HG02642 (cell line): ENCODE data around the gene CCDC13.
A peak's percentile ranks its signal among the peaks of the same experiment; 100 is the strongest.

Experiments
- ATAC-seq: cut with Tn5 transposase; IDR thresholded peaks from one replicate; pipeline ENCODE4 v1.9.1; 2021; ENCODE audit warnings: mild to moderate bottlenecking; ENCODE audit not compliant: unreplicated experiment, poor library complexity

The CCDC13 gene

DNA sequence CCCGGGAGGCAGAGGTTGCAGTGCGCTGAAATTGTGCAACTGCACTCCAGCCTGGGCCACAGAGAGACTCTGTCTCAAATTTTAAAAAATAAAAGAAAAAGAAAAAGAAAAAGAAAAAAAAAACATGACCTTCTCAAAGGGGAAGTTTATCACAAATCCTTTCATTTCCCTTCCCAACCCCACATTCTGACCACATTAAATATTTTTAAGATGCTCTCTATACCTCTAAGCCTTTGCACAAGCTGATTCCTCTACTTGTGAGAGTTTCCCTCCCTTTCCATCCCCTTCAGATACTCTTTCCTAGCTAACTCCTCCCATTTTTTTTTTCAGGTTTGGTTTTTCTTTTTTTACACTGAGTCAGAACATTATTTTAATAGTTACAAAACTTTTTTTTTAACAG, 27.2 kb upstream of the CCDC13 start:
- no peak for ATAC-seq

DNA sequence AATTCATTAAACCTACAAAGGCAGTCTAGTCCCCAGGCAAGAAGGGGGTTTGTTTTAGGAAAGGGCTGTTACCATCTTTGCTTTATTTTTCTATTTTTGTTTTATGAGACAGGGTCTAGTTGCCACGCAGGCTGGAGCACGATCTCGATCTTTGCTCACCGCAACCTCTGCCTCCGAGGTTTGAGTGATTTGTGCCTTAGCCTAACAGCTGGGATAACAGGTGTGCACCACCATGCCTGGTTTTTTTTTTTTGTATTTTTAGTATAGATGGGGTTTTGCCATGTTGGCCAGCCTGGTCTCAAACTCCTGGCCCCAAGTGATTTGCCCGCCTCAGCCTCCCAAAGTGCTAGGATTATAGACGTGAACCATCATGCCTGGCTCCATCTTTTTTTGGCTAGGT, 26.3 kb upstream of the CCDC13 start:
- no peak for ATAC-seq

GRCh38 chr3:42796332-42796885, 23.4 kb upstream of the CCDC13 start:
- no peak for ATAC-seq

- no peak for ATAC-seq
Observed at GRCh38 chr3:42795621-42796181, 22.6 kb upstream of the CCDC13 start.

- no peak for ATAC-seq
Observed at GRCh38 chr3:42790714-42791229, 17.7 kb upstream of the CCDC13 start.

- no peak for ATAC-seq
Observed at GRCh38 chr3:42786631-42787030, 13.6 kb upstream of the CCDC13 start.

DNA sequence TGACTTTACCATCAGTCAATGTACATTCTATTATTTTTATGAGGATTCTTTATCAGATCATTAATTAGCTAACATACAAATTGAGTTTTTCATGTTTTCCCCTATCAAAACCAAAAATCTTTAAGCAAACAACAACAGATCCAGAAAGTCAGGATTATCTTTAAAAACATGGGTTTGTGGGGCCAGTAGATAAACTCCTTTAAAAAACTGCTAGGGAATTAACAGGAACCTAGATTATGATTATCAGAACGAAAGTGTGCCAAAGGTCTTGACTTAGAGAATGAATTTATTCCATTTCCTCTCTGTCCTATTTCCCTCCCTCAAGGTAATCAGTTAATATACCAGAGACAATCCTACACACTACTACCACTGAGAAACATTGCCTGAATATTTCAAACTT, 13.2 kb upstream of the CCDC13 start:
- no peak for ATAC-seq

DNA sequence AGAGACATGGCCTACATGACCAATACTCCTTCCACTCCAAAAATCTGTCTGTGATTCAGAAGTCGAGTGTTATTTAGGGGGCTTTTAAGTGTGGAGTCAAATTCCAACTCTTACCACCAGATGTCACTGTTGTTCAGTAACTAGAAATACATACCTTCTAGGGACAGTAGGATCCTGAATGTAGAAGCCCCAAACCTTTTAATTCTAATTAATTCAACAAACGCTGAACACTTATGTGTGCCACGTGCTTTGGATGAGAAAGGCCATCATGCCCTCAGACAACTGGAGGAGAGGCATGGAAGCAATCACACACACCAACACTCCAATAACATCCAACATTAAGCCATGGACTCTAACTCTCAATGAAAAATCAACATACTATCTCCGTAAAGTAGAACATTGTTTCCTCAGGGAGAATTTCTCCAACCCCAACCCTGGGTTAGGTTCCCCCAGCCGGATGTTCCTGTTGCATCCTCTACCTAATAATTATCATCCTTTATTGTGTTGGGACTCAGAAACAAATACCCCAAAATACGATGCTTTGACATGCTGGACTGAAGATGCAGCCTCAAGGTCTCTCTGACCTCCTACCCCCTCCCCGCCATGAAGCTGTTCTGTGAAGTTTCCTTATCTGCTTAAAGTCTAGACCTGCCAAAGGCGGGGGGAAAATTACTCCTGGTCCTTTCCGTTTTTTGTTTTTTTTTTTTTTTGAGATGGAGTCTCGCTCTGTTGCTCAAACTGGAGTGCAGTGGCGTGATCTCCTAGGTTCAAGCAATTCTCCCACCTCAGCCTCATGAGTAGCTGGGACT, 8.0 kb upstream of the CCDC13 start:
- peak; percentile 72 for ATAC-seq

GRCh38 chr3:42780398-42780797, 7.3 kb upstream of the CCDC13 start:
- no peak for ATAC-seq

- ATAC-seq: no peak
Observed at GRCh38 chr3:42778644-42779043, 5.6 kb upstream of the CCDC13 start.

GRCh38 chr3:42773409-42773751, 327 bp upstream of the CCDC13 start:
- peak; percentile 3 for ATAC-seq

DNA sequence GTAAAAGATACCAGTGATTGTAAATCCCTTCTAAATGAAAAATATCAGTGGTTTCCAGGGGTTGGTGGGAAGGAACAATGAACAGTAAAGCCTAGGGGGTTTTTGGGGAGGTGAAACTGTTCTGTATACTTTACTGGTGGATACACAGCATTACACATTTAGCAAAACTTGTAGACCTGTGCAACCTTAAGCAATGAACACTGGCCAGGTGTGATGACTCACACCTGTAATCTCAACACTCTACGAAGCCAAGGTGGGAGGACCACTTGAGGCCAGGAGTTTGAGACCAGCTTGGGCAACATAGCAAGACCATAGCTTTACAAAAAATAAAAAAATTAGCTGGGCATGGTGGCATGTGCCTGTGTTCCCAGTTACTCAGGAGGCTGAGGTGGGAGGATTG, 1.8 kb downstream of the CCDC13 start:
- no peak for ATAC-seq

DNA sequence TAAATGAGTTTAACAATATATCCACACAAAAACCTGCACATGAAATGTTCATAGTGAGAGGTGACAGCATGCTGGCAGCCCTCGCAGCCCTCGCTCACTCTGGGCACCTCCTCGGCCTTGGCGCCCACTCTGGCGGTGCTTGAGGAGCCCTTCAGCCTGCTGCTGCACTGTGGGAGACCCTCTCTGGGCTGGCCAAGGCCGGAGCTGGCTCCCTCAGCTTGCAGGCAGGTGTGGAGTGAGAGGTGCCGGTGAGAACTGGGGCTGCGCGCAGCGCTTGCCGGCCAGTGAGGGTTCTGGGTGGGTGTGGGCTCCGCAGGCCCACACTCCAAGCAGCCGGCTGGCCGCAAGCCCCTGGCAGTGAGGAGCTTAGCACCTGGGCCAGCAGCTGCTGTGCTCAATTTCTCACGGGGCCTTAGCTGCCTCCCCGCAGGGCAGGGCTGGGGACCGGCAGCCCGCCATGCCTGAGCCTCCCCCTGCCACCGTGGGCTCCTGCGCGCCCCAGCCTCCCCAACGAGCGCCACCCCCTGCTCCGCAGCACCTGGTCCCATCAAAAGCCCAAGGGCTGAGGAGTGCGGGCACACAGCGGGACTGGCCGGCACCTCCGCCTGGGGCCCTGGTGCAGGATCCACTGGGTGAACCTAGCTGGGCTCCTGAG, 3.4 kb downstream of the CCDC13 start:
- ATAC-seq: no peak

GRCh38 chr3:42764561-42765295, 8.3 kb downstream of the CCDC13 start:
- ATAC-seq: no peak

GRCh38 chr3:42764115-42764514, 8.9 kb downstream of the CCDC13 start:
- no peak for ATAC-seq

DNA sequence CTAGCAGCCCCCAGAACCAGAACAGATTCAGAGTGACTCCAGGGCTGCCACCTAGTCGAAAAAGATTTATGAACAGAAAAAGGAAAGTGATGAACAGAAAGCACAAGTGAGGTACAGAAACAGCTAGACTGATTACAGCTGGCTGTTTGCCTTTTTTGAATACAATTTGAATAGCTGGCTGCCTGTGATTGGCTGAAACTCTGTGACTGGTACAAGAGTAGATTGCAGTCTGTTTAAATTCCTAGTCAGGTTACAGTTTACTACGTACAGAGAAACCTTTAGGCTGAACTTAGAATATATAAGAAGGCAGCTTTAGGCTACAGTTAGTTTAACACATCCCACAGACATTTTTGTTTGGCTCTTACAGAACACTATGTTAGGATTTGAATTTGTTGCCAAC, 10.0 kb downstream of the CCDC13 start:
- no peak for ATAC-seq

- ATAC-seq: no peak
Observed at GRCh38 chr3:42762046-42762724, 10.9 kb downstream of the CCDC13 start.

DNA sequence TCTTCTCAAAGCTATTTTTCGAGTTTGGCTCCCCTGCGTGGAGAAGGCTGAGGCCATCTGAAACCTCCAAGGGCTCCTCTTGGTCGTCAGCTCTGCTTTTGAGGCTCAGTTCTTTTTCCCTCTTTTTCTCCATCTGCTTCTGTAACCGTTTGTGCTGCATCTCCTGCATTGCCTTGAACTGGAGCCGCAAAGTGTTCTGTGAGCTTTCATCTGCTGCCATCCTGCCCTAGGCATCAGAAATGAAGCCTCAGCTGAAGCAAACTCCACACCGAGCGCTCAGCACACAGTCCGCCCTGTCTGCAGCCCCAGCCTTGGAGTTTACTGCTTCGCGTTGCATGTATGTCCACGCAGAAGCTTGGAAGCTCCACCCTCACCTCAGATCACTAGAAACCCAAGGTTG, 14.9 kb downstream of the CCDC13 start:
- ATAC-seq: no peak

- no peak for ATAC-seq
Observed at GRCh38 chr3:42756681-42757213, 16.3 kb downstream of the CCDC13 start.
